Ascending aorta (tissue), 2 donors: ENCODE measurements around the gene MEGF10. TPM values are rescaled to one million over a fixed set of nuclear protein-coding genes. Genes with fewer than 3 reads are reported as not detected.

Experiments used
- DNase-seq, 2 donors: peaks; one replicate each; pipeline ENCODE4 v3.0.0-alpha.2; 2019; ENCODE audit warnings: low spot score in 2 of 2
- H3K27ac ChIP-seq, 2 donors: fragments of 200-600 bp; sonication (generic); one replicate each; pipeline ENCODE4 v1.5.1; 2016 to 2017; ENCODE audit warnings: mild to moderate bottlenecking in 1 of 2
- H3K27me3 ChIP-seq: fragments of 200-600 bp; sonication (generic); one replicate; pipeline ENCODE4 v1.5.1; 2017
- H3K36me3 ChIP-seq, 2 donors: fragments of 200-600 bp; sonication (generic); one replicate each; pipeline ENCODE4 v1.5.1; 2016
- H3K4me1 ChIP-seq, 2 donors: fragments of 200-600 bp; sonication (generic); one replicate each; pipeline ENCODE4 v1.5.1; 2016 to 2017; ENCODE audit warnings: mild to moderate bottlenecking in 1 of 2
- H3K4me3 ChIP-seq, 2 donors: fragments of 200-600 bp; sonication (generic); one replicate each; pipeline ENCODE4 v1.5.1; 2016 to 2017; ENCODE audit warnings: mild to moderate bottlenecking in 1 of 2
- H3K9me3 ChIP-seq, 2 donors: fragments of 200-600 bp; sonication (generic); one replicate each; pipeline ENCODE4 v1.5.1; 2016
- CTCF ChIP-seq, 3 experiments: fragments of 200-600 bp in 2 of 3; fragments of 450-650 bp in 1 of 3; sonication (generic) in 2 of 3; IDR thresholded peaks; one replicate each; pipeline ENCODE4 v1.5.1; 2016 to 2019; ENCODE audit warnings: antibody characterized with exemption in 3 of 3, mild to moderate bottlenecking in 1 of 3, moderate library complexity in 1 of 3
- intact Hi-C: fragments of 100-400 bp; cut with DNase I; formaldehyde crosslinking; loops from one replicate; pipeline ENCODE4 v1.15.1; 2023
- total RNA-seq: library from RNA; depleted of rRNA; stranded (reverse); fragments of >200 nt; gene quantifications from one replicate; pipeline ENCODE4 v1.1.0, GENCODE V29; 2016

Gene MEGF10
- total RNA-seq, 1 donor from 2014 or later: 0.11 TPM

- TF ChIP-seq CTCF (IDR thresholded peaks at IDR 0.05): no peak
- Histone ChIP-seq H3K4me3 (no peak overlapping the region), H3K27me3 (no peaks in the 10 kb centered on the region), H3K4me1 (no peaks in the 10 kb centered on the region), H3K9me3 (no peaks in the 10 kb centered on the region), H3K27ac (no peak overlapping the region), H3K36me3 (no peaks in the 10 kb centered on the region)
- intact Hi-C loops: no loop called here
- DNase-seq: no peak
These were observed 29.7 kb downstream of the MEGF10 start for GRCh38 chr5:127320032-127320965.

GRCh38 chr5:127321465-127321864 is 30.9 kb downstream of the MEGF10 start:
- Histone ChIP-seq H3K4me1 (no peaks in the 10 kb centered on the region), H3K27me3 (no peaks in the 10 kb centered on the region), H3K9me3 (no peaks in the 10 kb centered on the region), H3K4me3 (no peak overlapping the region), H3K36me3 (no peaks in the 10 kb centered on the region), H3K27ac (no peak overlapping the region)
- intact Hi-C loops: no loop called here
- no peak for DNase-seq
- TF ChIP-seq CTCF (IDR thresholded peaks at IDR 0.05): no peak

GRCh38 chr5:127322403-127322802 is 31.8 kb downstream of the MEGF10 start:
- no peak for TF ChIP-seq CTCF (IDR thresholded peaks at IDR 0.05)
- Histone ChIP-seq H3K4me3 (no peak overlapping the region), H3K27me3 (no peaks in the 10 kb centered on the region), H3K27ac (no peak overlapping the region), H3K9me3 (no peaks in the 10 kb centered on the region), H3K36me3 (no peaks in the 10 kb centered on the region), H3K4me1 (no peaks in the 10 kb centered on the region)
- intact Hi-C loops: no loop called here
- no peak for DNase-seq

GRCh38 chr5:127324756-127325155 is 34.2 kb downstream of the MEGF10 start:
- no peak for DNase-seq
- intact Hi-C loops: no loop called here
- no peaks in the 10 kb centered on the region for H3K27me3 ChIP-seq
- no peak overlapping the region for H3K4me3 ChIP-seq
- no peak for TF ChIP-seq CTCF (IDR thresholded peaks at IDR 0.05)
- H3K9me3 ChIP-seq: no peaks in the 10 kb centered on the region
- no peaks in the 10 kb centered on the region for H3K36me3 ChIP-seq
- H3K27ac ChIP-seq: no peak overlapping the region
- no peaks in the 10 kb centered on the region for H3K4me1 ChIP-seq

- Histone ChIP-seq H3K4me3 (no peak overlapping the region), H3K27ac (no peak overlapping the region), H3K27me3 (no peaks in the 10 kb centered on the region), H3K36me3 (no peaks in the 10 kb centered on the region), H3K4me1 (no peaks in the 10 kb centered on the region), H3K9me3 (no peaks in the 10 kb centered on the region)
- no peak for TF ChIP-seq CTCF (IDR thresholded peaks at IDR 0.05)
- intact Hi-C loops: no loop called here
- DNase-seq: no peak
These were observed 35.8 kb downstream of the MEGF10 start for GRCh38 chr5:127326431-127326830.
